Esophagus squamous epithelium (tissue), 5 donors: ENCODE measurements around the gene IQGAP2. TPM values are rescaled to one million over a fixed set of nuclear protein-coding genes. Genes with fewer than 3 reads are reported as not detected.

ENCODE experiments used
- DNase-seq: peaks from one replicate; lab custom pipeline; 2025; lab: John Stamatoyannopoulos, UW
- H3K27ac ChIP-seq, 4 donors: fragments of 200-600 bp; sonication (generic); one replicate each; pipeline ENCODE4 v1.5.1; 2016 to 2019; ENCODE audit warnings: mild to moderate bottlenecking in 1 of 4
- H3K27me3 ChIP-seq, 4 donors: fragments of 200-600 bp; sonication (generic); 1 replicate in 3 of 4; 2 replicates in 1 of 4; pipeline versions ENCODE4 v1.5.1 to v1.6.0; 2017 to 2021; ENCODE audit warnings: antibody characterized with exemption in 1 of 4
- H3K36me3 ChIP-seq, 3 donors: fragments of 200-600 bp; sonication (generic); one replicate each; pipeline ENCODE4 v1.5.1; 2016 to 2019
- H3K4me1 ChIP-seq, 3 donors: fragments of 200-600 bp; sonication (generic); one replicate each; pipeline ENCODE4 v1.5.1; 2017 to 2019
- H3K4me3 ChIP-seq, 4 donors: fragments of 200-600 bp; sonication (generic); 1 replicate in 3 of 4; 2 replicates in 1 of 4; pipeline ENCODE4 v1.5.1; 2016 to 2019; ENCODE audit warnings: mild to moderate bottlenecking in 2 of 4, moderate library complexity in 1 of 4
- H3K9me3 ChIP-seq, 3 donors: fragments of 200-600 bp; sonication (generic); one replicate each; pipeline ENCODE4 v1.5.1; 2016 to 2019
- POLR2A ChIP-seq, 4 donors: fragments of 450-650 bp; IDR thresholded peaks; one replicate each; pipeline ENCODE4 v1.6.1; 2017; ENCODE audit warnings: antibody characterized with exemption in 4 of 4, mild to moderate bottlenecking in 4 of 4, moderate library complexity in 3 of 4
- WGBS, 2 donors: methylation state at CpG; one replicate each; pipeline ENCODE4 v1.1.5; 2018; 5-methylcytosine and 5-hydroxymethylcytosine counted together
- intact Hi-C: fragments of 100-400 bp; cut with DNase I; formaldehyde crosslinking; loops from one replicate; pipeline ENCODE4 v1.15.0; 2022
- total RNA-seq, 4 donors: library from RNA; depleted of rRNA; stranded (reverse); fragments of >200 nt; gene quantifications; one replicate each; pipeline ENCODE4 v1.1.0, GENCODE V29; 2016
- TF ChIP-seq, protein P1 (sequence below), 6 experiments: fragments of 450-650 bp in 4 of 6; fragments of 200-600 bp in 2 of 6; sonication (generic) in 2 of 6; IDR thresholded peaks; one replicate each; pipeline ENCODE4 v1.5.1; 2016 to 2019; ENCODE audit warnings: antibody characterized with exemption in 6 of 6, mild to moderate bottlenecking in 4 of 6, moderate library complexity in 4 of 6
- donor health status: DM: yes; HTN: yes; CAD: no.

The IQGAP2 gene
- total RNA-seq, 4 donors from 2014 or later = 3.0 to 16.6 (median 5.9) TPM

DNA sequence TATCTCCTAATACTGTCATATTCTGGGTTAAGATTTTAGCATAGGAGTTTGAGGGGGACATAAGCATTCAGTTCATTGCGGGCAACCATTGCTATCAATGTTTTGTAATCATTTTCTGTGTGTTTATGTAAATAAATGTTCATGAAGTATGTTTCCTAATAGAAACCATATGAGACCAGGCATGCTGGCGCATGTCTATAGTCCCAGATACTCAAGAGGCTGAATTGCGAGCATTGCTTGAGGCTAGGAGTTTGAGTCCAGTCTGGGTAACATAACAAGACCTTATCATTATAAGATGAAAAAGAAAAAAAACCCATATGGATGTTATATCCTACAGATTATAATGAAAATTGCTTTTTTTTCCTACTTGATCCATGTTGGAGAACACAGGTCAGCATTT, 129.0 kb downstream of the IQGAP2 start:
- H3K27me3 ChIP-seq = no peaks in the 10 kb centered on the region
- WGBS, 2 donors = 89 to 94% methylated on average over 3 of the region's 3 CpGs
- intact Hi-C loops = no loop called here
- H3K4me3 ChIP-seq = no peak overlapping the region
- no peak overlapping the region for H3K27ac ChIP-seq
- no peaks in the 10 kb centered on the region for H3K4me1 ChIP-seq
- H3K36me3 ChIP-seq = no peaks in the 10 kb centered on the region
- H3K9me3 ChIP-seq = no peaks in the 10 kb centered on the region
- no peak for TF ChIP-seq POLR2A (IDR thresholded peaks at IDR 0.05)
- TF ChIP-seq, protein P1, sequence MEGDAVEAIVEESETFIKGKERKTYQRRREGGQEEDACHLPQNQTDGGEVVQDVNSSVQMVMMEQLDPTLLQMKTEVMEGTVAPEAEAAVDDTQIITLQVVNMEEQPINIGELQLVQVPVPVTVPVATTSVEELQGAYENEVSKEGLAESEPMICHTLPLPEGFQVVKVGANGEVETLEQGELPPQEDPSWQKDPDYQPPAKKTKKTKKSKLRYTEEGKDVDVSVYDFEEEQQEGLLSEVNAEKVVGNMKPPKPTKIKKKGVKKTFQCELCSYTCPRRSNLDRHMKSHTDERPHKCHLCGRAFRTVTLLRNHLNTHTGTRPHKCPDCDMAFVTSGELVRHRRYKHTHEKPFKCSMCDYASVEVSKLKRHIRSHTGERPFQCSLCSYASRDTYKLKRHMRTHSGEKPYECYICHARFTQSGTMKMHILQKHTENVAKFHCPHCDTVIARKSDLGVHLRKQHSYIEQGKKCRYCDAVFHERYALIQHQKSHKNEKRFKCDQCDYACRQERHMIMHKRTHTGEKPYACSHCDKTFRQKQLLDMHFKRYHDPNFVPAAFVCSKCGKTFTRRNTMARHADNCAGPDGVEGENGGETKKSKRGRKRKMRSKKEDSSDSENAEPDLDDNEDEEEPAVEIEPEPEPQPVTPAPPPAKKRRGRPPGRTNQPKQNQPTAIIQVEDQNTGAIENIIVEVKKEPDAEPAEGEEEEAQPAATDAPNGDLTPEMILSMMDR (IDR thresholded peaks at IDR 0.05) = no peak
- no peak for DNase-seq

DNA sequence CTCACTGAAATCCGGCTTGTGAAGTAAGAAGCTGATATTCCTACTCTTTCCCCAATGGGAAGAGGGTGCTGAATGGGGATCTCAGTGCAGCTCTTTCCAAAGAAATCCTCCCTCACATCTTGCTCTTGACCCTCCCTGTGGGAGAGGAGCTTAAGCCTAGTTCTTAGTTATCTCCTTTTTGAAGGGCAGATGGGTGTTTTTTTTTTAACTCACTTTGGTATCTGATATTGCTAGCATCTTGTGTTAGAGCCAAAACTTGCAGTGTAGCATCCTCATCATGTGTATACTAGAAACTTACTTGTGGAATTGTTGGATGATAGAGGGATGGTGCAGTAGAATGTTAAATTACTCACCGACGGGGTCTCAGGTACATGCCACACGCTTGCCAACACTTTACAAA, 129.9 kb downstream of the IQGAP2 start:
- no peaks in the 10 kb centered on the region for H3K36me3 ChIP-seq
- no peaks in the 10 kb centered on the region for H3K27me3 ChIP-seq
- H3K27ac ChIP-seq = no peak overlapping the region
- TF ChIP-seq, protein P1 (IDR thresholded peaks at IDR 0.05) = no peak
- no peak for TF ChIP-seq POLR2A (IDR thresholded peaks at IDR 0.05)
- no peak for DNase-seq
- no peaks in the 10 kb centered on the region for H3K4me1 ChIP-seq
- H3K9me3 ChIP-seq = no peaks in the 10 kb centered on the region
- H3K4me3 ChIP-seq = no peak overlapping the region
- WGBS, 2 donors = 87 to 91% methylated on average over 4 of the region's 4 CpGs
- intact Hi-C loops = no loop called here

DNA sequence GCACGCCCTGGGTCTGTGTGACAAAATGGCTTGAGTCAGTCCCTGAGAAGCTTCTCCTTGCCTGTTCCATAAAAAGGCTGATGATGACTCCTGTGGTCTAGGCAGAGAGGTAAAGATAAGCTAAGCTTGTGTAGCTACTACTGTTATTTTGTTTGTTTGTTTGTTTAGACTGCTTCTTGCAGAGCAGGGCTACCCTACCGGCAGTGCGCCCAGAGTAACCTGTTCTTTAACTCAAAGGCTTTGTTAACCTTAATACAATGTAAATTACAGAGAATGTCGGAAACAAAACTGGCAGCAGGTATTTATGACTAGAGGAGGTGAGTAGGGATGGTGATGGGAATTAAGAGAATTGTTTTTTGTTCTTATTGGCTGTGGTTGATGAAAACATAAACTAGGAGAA, 132.5 kb downstream of the IQGAP2 start:
- no peaks in the 10 kb centered on the region for H3K27me3 ChIP-seq
- intact Hi-C loops = no loop called here
- no peaks in the 10 kb centered on the region for H3K36me3 ChIP-seq
- H3K4me1 ChIP-seq = no peaks in the 10 kb centered on the region
- H3K9me3 ChIP-seq = no peaks in the 10 kb centered on the region
- no peak for DNase-seq
- no peak for TF ChIP-seq POLR2A (IDR thresholded peaks at IDR 0.05)
- TF ChIP-seq, protein P1 (IDR thresholded peaks at IDR 0.05) = no peak
- WGBS, 2 donors = 83% methylated on average over 3 to 4 of the region's 4 CpGs
- H3K4me3 ChIP-seq = no peak overlapping the region
- H3K27ac ChIP-seq = no peak overlapping the region

DNA sequence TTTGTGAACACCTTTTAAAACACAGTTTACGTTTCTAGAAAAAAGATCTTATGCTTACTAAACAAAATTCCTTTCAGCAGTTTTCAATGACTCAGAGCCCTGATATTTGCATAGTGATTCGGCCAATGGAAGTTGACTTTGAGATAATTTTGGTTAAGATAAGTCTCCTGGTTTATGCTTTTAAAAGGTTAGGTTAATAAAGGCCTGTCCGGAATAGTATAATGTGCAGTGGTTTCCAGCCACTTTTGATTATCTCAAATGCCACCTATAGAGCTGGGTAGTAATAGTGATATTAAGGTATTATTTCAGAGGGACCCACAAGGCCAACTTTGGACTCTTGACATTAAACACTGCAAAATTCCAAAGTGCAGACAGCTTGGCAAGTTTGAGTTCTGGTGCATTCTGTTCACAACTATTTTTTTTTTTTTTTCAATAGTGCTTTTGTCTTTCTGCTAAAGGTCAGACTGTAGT, 134.0 kb downstream of the IQGAP2 start:
- 51 to 56% methylated on average over 3 of the region's 3 CpGs for WGBS, 2 donors
- no peak for DNase-seq
- no peak overlapping the region for H3K27ac ChIP-seq
- H3K27me3 ChIP-seq = no peaks in the 10 kb centered on the region
- no peaks in the 10 kb centered on the region for H3K36me3 ChIP-seq
- H3K4me3 ChIP-seq = no peak overlapping the region
- TF ChIP-seq POLR2A (IDR thresholded peaks at IDR 0.05) = no peak
- TF ChIP-seq, protein P1 (IDR thresholded peaks at IDR 0.05) = no peak
- no peaks in the 10 kb centered on the region for H3K9me3 ChIP-seq
- peaks cover 0 to 3% (median 2%) of the 10 kb centered on the region in 3 donors for H3K4me1 ChIP-seq
- intact Hi-C loops = no loop called here

DNA sequence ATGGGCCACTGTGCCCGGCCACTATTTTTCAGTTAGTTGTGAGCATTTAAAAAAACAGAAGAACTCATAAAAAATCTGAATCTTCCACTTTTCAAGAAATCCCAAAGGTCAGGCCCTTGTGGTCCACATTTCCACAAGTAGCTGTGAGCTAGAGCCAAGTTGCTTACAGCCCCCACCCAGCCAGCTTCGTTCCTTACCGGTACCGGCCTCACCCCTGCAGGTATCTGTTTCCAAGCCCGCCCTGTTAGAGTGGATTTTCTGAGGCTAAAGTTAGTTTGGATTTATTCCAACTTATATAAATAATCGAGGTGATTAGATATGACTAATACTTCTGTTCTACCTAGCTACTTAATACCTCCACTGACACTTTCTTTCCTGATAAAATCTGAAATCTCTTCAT, 139.2 kb downstream of the IQGAP2 start:
- intact Hi-C loops = loop anchor here (10.0 kb wide), 1 partner anchor 137 kb away; the partner anchor contains the start of gene IQGAP2
- TF ChIP-seq POLR2A (IDR thresholded peaks at IDR 0.05) = no peak
- TF ChIP-seq, protein P1 (IDR thresholded peaks at IDR 0.05) = no peak
- DNase-seq = no peak
- Histone ChIP-seq H3K27me3 (no peaks in the 10 kb centered on the region), H3K4me1 (peaks cover 0 to 31% (median 4%) of the 10 kb centered on the region in 3 donors), H3K9me3 (no peaks in the 10 kb centered on the region), H3K27ac (peak overlapping the region in 2 of 4 donors; percentile 57 to 75), H3K4me3 (no peak overlapping the region), H3K36me3 (no peaks in the 10 kb centered on the region)
- WGBS, 2 donors = 61 to 64% methylated on average over 6 of the region's 6 CpGs
